ENCODE results near the gene ZNF319.

The ZNF319 gene

DNA sequence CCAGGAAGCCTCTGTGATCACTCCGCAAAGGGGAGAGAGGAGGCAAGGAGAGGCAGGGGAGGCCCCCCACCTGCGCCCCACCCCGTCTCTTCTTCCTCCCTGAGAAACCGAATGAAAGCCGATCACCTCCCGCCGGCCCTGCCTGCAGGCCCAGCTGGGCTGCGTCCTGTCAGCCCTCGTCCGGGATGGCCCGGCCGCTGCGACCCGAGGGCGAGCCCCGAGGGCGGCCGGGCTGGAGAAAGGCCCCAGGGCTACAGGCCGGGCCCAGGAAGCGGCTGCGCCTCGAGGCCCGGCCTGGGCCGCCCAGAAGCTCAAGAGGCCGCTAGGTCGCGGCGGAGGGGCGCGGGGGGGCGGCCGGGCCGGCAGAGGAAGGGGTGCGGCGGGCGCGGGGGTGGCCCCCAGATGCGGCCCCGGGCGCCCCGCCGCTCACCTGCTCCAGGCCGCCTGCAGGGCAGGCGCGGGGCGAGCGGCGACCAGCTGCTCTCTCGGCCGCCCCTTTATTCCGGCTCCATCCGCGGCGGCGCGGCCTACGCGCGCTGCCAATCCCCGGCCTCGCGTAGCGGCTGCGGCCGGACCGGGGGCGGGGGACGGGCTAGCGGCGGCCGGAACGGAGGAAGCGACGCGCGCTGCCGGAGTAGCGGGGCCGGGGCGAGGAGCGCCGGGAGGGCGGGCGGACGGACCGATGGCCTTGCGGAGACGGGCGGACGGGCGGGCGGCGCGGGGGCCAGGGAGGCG is at the start of gene ZNF319:
Gene ZNF319 (minus strand): TSS at position 702 of the 735 bp plus-strand sequence. CDS start 2,407 bp downstream, outside the sequence.
- peak; percentile 25 for DNase-seq

DNA sequence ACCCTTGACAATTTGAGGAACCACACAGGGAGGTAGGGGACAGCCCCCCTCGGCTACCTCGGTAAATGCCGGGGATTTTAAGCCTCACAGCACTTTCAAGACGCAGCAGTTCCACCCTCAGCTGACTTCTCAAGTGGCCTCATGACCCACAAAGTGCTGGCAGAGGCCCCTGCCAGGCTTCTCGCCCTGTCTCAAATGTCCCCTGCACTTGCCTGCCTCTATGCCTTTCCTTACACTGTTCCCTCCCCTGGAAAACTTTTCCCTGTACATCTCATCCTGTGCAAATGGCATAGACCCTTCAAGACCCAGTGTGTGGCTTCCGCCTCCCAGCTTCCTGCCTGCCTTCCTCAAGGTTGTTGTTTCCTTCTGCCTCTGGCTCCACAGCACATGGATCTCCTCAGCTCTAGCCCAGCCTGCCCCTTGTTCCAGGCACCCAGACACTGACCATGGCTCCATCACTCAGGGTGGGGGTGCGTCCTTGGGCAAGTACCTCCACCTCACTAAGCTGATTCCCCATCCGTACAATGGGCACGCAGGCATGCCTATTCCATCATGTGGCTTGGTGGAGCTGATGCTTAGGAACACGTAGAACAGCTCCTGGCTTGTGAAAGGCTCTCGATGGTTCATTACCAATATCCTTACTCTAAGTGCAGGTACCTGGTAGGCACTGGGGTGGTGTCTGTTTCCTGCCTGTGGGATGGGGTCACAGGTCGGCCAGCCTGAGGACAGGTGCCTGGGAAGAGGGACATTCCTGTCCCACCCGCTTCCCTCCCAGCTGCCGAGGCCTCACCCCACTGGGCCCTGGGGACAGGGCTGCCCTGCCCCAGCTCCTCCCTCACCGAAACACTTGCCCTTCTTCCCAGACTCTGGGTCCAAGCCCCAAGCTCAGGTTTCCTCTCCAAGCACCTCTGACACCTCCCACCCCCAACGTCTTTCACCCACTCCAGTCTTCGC is 49.0 kb upstream of the ZNF319 start:
- DNase-seq = no peak

DNA sequence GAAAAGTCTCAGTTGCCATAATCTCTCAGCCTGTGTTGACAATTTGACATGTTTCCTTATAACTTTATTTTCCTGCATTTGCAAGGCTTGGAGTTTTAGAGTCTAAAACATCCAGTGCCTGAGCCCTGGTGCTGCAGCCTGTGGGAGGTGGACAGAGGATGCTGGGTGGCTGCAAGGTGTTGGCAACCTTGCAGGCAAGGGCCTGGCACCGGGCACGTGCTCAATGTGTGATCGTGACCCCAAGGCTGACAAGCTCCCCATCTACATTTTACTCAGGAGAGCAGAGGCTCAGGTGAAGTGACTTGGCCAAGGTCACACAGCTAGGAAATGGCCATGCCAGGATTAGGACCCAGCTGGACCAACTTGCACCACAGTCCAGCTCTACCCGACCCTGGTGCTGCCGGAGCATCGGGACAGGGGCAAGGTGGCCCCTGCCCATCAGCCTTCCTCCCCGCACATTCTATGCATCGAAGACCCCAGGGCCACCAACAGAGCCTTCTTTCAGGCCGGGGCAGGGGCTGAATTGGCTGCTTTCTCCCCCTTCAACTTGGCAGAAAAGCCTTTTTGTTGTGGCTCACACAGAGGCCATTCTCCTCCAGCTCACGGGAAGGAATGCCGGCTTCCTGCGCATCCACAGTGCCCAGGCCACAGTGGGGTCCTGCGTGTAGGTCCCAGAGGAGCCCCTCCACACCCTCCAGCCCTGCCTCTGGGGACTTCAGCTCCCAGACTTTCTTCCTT is 48.2 kb upstream of the ZNF319 start:
- no peak for DNase-seq

DNA sequence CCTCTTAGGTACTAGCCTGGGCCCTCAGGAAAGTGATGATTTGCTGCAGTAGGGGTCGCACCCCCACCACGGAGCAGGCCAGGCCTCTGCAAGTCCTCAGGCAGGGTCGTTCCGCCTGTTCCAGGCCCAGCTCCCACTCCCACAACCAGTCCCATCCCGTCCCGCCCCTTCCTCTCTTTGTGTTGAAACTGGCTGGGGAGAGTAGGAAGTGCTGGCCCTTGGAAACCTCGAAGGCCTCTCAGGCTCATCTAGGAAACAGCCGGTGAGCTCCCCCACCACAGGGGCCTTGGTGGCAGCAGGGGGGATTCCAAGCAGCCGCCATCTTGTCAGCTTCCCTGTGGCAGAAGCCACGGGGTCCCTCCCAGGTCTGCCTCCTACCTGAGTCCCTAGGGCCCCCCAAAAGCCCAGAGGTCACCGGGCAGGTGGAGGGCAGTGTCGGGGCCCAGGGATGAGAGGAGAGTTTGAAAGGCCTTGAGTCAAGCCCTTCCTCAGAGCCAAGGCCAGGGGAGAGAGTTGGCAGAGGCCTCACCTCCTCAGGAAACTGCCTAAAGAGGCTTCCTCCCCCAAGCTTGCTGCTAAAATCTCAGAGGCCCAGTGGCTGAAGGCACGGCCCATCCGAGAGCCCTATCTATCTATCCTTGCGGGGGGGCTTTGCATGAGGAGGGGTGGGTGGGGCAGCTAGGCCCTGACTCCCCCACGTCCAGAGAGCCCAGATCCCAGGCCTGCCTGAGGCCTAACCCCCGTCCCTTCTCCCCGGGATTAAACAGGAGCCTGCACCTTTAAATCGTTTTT is 47.3 kb upstream of the ZNF319 start:
- DNase-seq = no peak

DNA sequence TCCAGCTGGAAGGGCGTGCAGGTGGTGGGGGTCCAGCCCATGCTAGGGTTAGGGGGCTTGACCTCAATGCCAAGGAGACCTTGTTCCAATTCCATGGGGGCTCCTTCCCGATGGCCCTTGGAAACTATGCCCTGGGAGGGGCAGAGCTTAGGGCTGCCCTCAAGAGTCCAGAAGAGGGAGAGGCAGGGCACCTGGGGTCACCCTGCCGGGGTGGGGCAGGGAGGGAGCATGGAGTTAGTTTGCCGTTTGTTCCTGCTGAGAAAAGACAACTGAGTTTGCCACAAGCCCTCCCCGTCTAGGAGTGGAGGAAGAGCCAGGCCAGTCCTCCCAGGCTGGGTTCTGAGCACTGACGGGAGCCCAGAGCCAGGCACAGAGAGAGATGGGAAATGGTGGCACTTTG is 46.5 kb upstream of the ZNF319 start:
- no peak for DNase-seq

DNA sequence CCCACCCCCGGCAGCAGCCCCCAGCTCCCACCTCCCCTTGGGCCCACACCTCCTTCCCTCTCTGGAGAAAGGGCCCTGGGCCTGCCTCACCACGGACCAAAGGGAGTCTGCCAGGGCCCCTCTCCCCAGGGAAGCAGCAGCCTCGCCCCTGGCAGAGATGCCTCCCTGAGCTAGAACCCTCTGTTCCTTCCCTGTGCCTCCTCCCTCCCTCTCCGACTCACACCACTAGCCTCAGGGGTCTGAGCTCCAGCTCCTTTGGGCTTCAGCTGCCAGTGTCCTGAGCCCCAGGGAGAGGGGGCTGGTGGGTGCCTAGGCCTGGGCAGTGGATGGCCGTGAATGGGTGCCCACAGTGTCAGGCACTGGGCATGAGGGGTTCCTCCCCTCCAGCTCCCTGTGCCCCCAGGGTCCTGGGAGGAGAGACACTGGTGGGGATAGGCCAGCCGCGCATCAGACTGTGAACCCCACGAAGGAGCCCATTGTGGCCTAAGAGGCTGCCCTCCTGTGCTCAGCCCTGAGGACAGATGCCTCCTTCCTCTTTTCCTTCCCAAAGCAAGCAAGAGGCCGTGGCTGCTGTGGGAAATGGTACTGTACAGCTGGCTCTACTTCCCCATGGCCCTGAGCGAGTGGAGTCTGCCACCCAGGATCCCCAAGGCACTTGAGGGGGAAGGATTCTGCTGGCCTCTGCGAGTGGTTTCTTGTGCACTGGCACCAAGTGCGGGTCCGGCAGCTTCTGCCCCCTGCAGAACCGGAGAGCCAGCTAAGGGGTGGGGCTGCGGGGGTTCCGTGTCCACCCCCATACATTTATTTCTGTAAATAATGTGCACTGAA is 45.8 kb upstream of the ZNF319 start:
- no peak for DNase-seq

DNA sequence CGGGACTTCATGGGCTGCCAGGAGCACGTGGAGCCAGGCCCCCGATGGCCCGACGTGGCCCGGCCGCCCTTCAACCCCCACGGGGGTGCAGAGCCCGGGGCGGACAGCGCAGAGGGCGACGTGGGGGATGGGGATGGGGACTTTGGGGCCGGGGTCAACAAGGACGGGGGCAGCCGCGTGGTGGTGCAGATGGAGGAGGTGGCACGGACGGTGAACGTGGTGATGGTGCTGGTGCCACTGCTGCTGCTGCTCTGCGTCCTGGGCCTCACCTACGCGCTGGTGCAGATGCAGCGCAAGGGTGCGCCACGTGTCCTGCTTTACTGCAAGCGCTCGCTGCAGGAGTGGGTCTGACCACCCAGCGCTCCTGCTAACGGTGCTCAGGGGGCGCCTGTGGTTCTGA is 44.6 kb upstream of the ZNF319 start:
- no peak for DNase-seq

DNA sequence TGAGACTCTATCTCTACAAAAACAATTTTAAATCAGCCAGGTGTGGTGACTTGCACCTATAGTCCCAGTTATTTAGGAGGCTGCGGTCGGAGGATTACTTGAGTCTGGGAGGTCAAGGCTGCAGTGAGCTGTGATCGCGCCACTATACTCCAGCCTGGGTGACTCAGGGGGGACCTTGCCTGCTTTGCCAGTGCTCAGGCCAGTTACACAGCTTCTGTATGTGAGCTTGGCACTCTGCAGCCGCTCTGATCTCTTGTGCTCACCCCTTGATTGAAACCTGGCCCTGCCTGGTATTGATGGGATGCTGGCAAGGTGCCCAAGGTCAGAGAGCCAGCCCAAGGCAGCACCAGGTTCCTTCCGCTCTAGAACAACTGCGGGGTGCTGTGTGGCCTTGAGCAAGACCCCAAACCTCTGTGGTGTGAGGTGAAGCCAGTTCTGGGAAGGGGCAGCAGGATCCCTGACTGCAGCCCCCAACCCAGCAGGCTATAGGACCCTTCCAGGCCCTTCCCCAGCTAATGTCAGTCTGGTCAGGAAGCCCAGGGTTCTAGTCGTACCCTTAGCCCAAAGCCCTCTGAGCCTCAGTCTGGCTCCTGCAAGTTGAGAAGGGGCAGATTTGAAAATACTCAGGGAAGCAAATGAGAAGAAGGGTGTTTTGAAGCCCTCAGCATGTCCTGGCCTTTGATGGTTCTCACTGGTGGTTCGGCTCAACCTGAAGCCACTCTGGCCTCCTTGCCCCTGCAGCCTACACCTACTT is 44.0 kb upstream of the ZNF319 start:
- DNase-seq = no peak

DNA sequence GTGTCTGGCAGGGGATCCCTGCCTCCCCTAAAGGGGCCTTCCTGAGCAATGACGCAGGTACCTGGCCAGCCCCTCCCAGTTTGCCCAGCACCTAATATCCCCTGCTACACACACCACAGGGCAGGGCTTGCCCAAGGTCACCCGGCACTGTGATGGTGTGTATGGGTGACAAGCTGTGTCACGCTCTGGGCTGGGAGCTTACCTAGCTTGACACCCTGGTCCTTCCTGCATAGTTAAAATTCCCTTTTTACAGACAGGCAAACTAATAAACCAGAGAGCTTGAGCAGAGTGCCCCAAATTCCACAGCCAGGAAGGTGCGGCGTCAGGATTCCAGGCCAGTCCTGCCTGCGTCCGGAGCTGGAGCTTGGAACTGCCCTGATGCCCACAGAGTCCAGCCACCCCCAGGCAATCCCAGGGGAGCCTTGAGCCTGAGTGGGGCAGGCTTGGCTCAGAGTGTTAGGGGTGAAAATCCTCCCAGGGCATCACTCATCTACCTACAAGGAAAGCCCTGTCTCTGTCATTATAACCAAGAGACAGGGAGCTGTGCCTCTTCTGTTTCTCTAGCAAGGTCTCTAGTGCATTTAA is 43.2 kb upstream of the ZNF319 start:
- no peak for DNase-seq

DNA sequence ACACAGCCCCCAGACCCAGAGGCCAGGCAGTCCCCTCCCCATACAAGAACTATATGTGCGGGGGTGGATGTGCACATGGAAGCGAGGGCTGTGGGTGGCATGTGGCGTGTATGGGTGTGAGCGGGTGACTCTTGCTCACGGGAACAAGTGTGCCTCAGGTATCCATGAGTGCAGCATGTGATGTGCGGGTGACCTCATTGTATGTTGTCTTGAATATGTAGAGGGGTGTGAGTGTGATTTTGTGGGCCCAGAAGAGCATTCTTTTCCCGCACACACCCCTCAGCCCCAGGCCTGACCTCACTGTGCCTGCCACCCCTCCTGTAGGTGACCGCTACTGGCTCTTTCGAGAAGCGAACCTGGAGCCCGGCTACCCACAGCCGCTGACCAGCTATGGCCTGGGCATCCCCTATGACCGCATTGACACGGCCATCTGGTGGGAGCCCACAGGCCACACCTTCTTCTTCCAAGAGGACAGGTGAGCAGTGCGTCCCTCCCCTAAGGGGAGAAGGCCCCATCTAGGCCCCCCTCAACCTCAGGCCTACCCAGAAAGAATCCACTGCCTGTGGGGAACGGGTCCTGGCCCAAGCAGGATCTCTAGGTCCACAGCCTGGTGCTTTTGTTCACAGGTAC is 42.5 kb upstream of the ZNF319 start:
- no peak for DNase-seq

DNA sequence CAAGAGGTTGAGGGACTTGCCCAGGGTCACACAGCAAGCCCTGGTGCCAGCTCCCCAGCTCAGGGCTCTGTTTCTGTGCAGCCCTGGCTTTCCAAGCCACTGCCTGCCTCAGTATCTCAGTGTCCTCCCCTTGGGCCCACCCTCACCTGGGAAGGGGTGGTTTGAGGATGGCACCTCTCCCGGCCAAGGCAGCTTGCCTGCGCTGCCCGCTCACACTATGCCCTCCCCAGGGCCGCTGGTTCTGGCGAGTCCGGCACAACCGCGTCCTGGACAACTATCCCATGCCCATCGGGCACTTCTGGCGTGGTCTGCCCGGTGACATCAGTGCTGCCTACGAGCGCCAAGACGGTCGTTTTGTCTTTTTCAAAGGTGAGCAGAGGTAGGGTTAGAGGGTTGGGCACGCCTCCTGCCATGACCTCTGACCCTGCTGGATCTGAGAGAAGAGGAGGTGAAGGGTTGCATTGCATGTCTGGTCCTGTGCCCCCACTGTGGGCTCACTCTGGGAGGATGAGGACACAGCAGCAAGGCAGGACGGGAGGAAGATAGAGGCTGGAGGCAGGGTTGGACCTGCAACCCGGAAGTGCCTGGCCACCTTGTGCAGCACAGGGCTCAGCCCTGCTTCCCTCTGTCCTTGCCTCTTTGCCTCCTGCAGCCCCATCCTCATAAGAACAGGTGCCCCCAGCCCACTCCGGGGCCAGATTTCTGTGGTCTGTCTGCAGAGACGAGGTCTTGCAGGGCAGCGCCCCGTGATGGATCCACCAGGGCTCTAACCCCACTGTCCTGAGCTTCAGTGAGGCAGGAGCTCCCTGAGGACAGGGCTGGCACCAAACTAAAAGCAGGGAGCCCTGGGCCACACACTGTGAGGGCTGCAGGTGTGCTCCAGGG is 41.8 kb upstream of the ZNF319 start:
- DNase-seq = no peak

DNA sequence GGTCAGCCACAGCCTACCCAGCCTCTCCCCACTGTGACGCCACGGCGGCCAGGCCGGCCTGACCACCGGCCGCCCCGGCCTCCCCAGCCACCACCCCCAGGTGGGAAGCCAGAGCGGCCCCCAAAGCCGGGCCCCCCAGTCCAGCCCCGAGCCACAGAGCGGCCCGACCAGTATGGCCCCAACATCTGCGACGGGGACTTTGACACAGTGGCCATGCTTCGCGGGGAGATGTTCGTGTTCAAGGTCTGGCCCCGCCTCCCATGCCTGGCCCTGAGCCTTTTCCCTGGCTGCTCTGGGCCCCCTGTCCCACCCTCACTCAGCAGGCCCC is 41.1 kb upstream of the ZNF319 start:
- no peak for DNase-seq

DNA sequence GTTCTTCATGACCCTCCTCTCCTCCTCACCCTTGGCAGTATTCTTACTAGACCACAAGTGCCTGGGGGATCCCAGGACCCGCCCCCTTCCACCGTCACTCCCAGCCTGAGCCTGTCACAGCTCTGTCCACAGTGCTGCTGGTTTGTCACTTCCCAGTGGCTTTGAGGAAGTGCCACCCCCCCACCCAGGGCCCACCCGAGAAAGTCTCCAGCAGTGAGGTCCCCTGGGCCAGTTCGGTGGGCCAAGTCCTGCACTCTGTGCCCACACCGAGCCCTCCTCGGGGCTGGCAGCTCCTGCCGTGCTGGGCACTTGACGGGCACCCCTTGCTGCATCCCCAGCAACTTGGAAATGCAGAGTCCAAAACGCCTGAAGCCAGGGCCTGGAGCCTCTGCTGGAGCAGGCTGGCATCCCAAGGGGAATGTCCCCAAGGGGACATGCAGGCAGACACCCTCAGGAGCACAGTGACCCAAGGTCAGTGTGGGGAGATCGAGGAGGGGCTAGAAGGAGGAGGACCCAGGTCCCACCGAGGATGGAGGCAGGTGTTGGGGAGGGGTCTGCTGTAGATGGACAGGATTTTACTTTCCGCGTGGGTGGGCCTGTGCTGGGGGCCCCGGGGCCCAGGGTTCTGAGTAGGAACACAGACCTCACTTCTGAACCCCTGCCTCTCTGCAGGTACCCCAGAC is 40.6 kb upstream of the ZNF319 start:
- no peak for DNase-seq

DNA sequence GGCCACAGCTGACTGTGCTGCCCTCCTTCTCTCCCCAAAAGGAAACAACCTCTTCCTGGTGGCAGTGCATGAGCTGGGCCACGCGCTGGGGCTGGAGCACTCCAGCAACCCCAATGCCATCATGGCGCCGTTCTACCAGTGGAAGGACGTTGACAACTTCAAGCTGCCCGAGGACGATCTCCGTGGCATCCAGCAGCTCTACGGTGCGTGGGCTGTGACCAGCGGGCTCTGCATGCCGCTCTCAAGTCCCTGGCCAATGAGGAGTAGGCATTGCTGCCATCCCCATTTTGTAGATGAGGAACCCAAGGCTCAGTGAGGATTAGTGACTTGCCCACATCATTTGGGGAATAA is 40.0 kb upstream of the ZNF319 start:
- no peak for DNase-seq

DNA sequence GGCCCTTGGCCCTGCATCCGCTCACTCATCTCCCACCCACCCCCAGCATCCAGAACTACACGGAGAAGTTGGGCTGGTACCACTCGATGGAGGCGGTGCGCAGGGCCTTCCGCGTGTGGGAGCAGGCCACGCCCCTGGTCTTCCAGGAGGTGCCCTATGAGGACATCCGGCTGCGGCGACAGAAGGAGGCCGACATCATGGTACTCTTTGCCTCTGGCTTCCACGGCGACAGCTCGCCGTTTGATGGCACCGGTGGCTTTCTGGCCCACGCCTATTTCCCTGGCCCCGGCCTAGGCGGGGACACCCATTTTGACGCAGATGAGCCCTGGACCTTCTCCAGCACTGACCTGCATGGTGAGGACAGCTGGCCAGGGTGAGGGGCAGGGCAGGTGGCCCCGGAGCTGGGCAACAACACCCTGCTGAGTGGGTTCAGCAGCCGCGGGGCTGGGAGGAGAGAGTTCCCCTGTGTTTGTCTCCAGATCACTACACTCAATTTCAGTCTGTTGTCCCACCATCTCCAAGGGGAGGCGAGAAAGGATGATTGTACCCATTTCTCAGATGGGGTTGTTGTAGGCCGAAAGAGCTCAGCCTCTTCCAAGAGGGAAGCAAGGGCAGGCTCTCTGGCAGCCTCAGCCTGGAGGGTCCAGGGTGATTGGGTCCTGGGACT is 39.5 kb upstream of the ZNF319 start:
- DNase-seq = no peak

DNA sequence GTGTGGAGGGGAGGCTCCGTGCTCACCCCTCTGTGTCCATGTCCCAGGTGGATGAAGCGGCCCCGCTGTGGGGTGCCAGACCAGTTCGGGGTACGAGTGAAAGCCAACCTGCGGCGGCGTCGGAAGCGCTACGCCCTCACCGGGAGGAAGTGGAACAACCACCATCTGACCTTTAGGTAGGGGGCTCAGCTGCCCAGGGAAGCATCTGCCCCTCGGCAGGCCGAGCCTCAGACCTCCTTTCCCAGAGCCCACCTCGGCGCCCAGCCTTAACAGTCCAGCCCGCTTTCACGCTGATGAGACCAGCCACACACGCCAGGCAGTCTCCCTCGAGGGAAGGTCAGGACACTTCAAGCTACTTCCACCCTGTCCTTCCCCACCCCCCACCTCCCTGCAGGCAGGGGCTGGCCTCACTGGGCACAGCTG is 37.8 kb upstream of the ZNF319 start:
- DNase-seq = no peak

DNA sequence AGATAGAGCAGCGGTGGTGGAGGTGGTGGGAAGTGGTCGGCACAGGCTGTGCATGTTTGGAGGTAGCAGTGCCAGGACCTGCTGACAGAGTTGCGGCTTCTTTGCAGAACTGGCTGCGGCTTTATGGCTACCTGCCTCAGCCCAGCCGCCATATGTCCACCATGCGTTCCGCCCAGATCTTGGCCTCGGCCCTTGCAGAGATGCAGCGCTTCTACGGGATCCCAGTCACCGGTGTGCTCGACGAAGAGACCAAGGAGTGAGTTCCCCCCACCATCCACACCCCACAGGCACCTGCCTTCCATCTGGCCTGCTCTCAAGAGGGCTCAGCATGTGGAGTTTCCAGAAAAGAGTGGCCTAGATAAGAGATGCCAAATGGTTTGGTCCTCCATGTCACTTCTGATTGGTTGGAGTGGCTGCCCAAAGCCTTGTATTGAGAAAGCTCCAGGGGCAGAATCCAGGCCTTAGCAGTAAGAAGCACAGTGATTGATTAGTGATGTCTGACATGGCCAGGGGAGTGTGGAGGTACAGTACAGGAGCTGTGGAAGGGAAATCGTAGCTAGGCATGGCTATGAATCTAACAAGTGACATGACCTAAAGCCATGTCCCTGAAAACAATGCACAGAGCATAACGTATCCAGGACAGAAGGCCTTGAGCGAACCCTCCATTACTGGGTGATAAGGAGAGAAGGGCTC is 37.0 kb upstream of the ZNF319 start:
- DNase-seq = no peak
